Panc1 (cell line): ENCODE measurements around the gene SLIT2.

Source experiments
- CTCF ChIP-seq: fragments of 450-650 bp; IDR thresholded peaks from 2 replicates; pipeline ENCODE4 v1.5.1; 2017; ENCODE audit warnings: mild to moderate bottlenecking
- TF ChIP-seq, protein P1 (sequence below), 2 experiments: IDR thresholded peaks; 2 replicates each; pipeline ENCODE4 v1.6.1; 2011 to 2012; ENCODE audit warnings: low read depth in 2 of 2, control low read depth in 1 of 2, low read length in 1 of 2, mild to moderate bottlenecking in 1 of 2, moderate library complexity in 1 of 2; ENCODE audit not compliant: insufficient read depth in 1 of 2

- no peak for TF ChIP-seq CTCF
- TF ChIP-seq, protein P1, sequence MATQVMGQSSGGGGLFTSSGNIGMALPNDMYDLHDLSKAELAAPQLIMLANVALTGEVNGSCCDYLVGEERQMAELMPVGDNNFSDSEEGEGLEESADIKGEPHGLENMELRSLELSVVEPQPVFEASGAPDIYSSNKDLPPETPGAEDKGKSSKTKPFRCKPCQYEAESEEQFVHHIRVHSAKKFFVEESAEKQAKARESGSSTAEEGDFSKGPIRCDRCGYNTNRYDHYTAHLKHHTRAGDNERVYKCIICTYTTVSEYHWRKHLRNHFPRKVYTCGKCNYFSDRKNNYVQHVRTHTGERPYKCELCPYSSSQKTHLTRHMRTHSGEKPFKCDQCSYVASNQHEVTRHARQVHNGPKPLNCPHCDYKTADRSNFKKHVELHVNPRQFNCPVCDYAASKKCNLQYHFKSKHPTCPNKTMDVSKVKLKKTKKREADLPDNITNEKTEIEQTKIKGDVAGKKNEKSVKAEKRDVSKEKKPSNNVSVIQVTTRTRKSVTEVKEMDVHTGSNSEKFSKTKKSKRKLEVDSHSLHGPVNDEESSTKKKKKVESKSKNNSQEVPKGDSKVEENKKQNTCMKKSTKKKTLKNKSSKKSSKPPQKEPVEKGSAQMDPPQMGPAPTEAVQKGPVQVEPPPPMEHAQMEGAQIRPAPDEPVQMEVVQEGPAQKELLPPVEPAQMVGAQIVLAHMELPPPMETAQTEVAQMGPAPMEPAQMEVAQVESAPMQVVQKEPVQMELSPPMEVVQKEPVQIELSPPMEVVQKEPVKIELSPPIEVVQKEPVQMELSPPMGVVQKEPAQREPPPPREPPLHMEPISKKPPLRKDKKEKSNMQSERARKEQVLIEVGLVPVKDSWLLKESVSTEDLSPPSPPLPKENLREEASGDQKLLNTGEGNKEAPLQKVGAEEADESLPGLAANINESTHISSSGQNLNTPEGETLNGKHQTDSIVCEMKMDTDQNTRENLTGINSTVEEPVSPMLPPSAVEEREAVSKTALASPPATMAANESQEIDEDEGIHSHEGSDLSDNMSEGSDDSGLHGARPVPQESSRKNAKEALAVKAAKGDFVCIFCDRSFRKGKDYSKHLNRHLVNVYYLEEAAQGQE (IDR thresholded peaks at IDR 0.05; ENCODE audit: insufficient read depth in 1 of 2, low read depth in 2 of 2, low read length in 1 of 2), result no peak
These were observed 22.1 kb downstream of the SLIT2 start for GRCh38 chr4:20273793-20274192.
